ENCODE results near the gene KCNQ1. TPM values are rescaled to one million over a fixed set of nuclear protein-coding genes. Genes with fewer than 3 reads are reported as not detected.

KCNQ1 gene
- total RNA-seq, 1 donor from 2014 or later: 0.16 TPM

- H3K27ac Mint-ChIP-seq (ENCODE audit: unreplicated experiment): no peak overlapping the region
- peaks cover 34% of the 10 kb centered on the region for H3K27me3 Mint-ChIP-seq (ENCODE audit: unreplicated experiment)
- no peak overlapping the region for H3K4me3 Mint-ChIP-seq (ENCODE audit: unreplicated experiment)
- no peaks in the 10 kb centered on the region for H3K36me3 Mint-ChIP-seq (ENCODE audit: unreplicated experiment)
- peaks cover 14% of the 10 kb centered on the region for H3K4me1 Mint-ChIP-seq (ENCODE audit: unreplicated experiment)
- peaks cover 10% of the 10 kb centered on the region for H3K9me3 Mint-ChIP-seq (ENCODE audit: unreplicated experiment)
- no peak for TF ChIP-seq CTCF (IDR thresholded peaks at IDR 0.05)
- DNase-seq (ENCODE audit: extremely low spot score, unreplicated experiment): no peak
Measured at GRCh38 chr11:2708151-2708581, 263.4 kb downstream of the KCNQ1 start.

GRCh38 chr11:2708757-2709281, 264.0 kb downstream of the KCNQ1 start:
- Mint-ChIP-seq H3K9me3 (ENCODE audit: unreplicated experiment) (peaks cover 10% of the 10 kb centered on the region), H3K27ac (ENCODE audit: unreplicated experiment) (no peak overlapping the region), H3K36me3 (ENCODE audit: unreplicated experiment) (no peaks in the 10 kb centered on the region), H3K4me3 (ENCODE audit: unreplicated experiment) (peak overlapping the region; percentile 29), H3K4me1 (ENCODE audit: unreplicated experiment) (peaks cover 14% of the 10 kb centered on the region), H3K27me3 (ENCODE audit: unreplicated experiment) (peaks cover 34% of the 10 kb centered on the region)
- no peak for DNase-seq (ENCODE audit: extremely low spot score, unreplicated experiment)
- TF ChIP-seq CTCF (IDR thresholded peaks at IDR 0.05): no peak

GRCh38 chr11:2709429-2709828, 264.6 kb downstream of the KCNQ1 start:
- Mint-ChIP-seq H3K4me3 (ENCODE audit: unreplicated experiment) (no peak overlapping the region), H3K4me1 (ENCODE audit: unreplicated experiment) (peaks cover 14% of the 10 kb centered on the region), H3K27me3 (ENCODE audit: unreplicated experiment) (peaks cover 36% of the 10 kb centered on the region), H3K9me3 (ENCODE audit: unreplicated experiment) (peaks cover 10% of the 10 kb centered on the region), H3K36me3 (ENCODE audit: unreplicated experiment) (no peaks in the 10 kb centered on the region), H3K27ac (ENCODE audit: unreplicated experiment) (no peak overlapping the region)
- no peak for DNase-seq (ENCODE audit: extremely low spot score, unreplicated experiment)
- TF ChIP-seq CTCF (IDR thresholded peaks at IDR 0.05): no peak

- no peak overlapping the region for H3K4me3 Mint-ChIP-seq (ENCODE audit: unreplicated experiment)
- H3K4me1 Mint-ChIP-seq (ENCODE audit: unreplicated experiment): peaks cover 14% of the 10 kb centered on the region
- H3K27ac Mint-ChIP-seq (ENCODE audit: unreplicated experiment): no peak overlapping the region
- no peak for DNase-seq (ENCODE audit: extremely low spot score, unreplicated experiment)
- TF ChIP-seq CTCF (IDR thresholded peaks at IDR 0.05): no peak
- H3K27me3 Mint-ChIP-seq (ENCODE audit: unreplicated experiment): peaks cover 40% of the 10 kb centered on the region
- H3K36me3 Mint-ChIP-seq (ENCODE audit: unreplicated experiment): no peaks in the 10 kb centered on the region
- peaks cover 10% of the 10 kb centered on the region for H3K9me3 Mint-ChIP-seq (ENCODE audit: unreplicated experiment)
Measured at GRCh38 chr11:2711161-2711560, 266.4 kb downstream of the KCNQ1 start.

GRCh38 chr11:2713094-2713493, 268.3 kb downstream of the KCNQ1 start:
- H3K4me3 Mint-ChIP-seq (ENCODE audit: unreplicated experiment): no peak overlapping the region
- H3K27ac Mint-ChIP-seq (ENCODE audit: unreplicated experiment): no peak overlapping the region
- no peak for DNase-seq (ENCODE audit: extremely low spot score, unreplicated experiment)
- TF ChIP-seq CTCF (IDR thresholded peaks at IDR 0.05): no peak
- peaks cover 15% of the 10 kb centered on the region for H3K4me1 Mint-ChIP-seq (ENCODE audit: unreplicated experiment)
- no peaks in the 10 kb centered on the region for H3K36me3 Mint-ChIP-seq (ENCODE audit: unreplicated experiment)
- H3K9me3 Mint-ChIP-seq (ENCODE audit: unreplicated experiment): peaks cover 10% of the 10 kb centered on the region
- H3K27me3 Mint-ChIP-seq (ENCODE audit: unreplicated experiment): peaks cover 40% of the 10 kb centered on the region

Data from osteocyte (in vitro differentiated cells).